Stimulated activated CD4-positive, alpha-beta T cell treated with anti-CD3 and anti-CD28 coated beads, TNF-alpha, amount 100 ng/mL, for 24 hours (primary cell): ENCODE data around the gene ARFRP1.

ENCODE experiments used
- DNase-seq, 3 experiments: peaks; one replicate each; pipeline ENCODE4 v3.0.0-alpha.2; 2020; ENCODE audit warnings: low read depth in 3 of 3

Gene ARFRP1

GRCh38 chr20:63707558-63708300, at the start of gene ARFRP1, which contains the start of gene ZGPAT:
TSS of gene ARFRP1 (minus strand) at chr20:63707976. CDS start at chr20:63707091, 885 bp downstream.
TSS of gene ZGPAT (plus strand) at chr20:63708039. CDS start at chr20:63708581, 542 bp downstream.
- peak; percentile 72 to 86 (median 81) for DNase-seq

GRCh38 chr20:63756648-63756991, 48.8 kb upstream of the ARFRP1 start:
- DNase-seq: no peak

GRCh38 chr20:63755933-63756647, 48.3 kb upstream of the ARFRP1 start:
- DNase-seq: no peak

GRCh38 chr20:63754008-63754407, 46.2 kb upstream of the ARFRP1 start:
- DNase-seq: no peak

GRCh38 chr20:63753381-63753780, 45.6 kb upstream of the ARFRP1 start:
- no peak for DNase-seq

- no peak for DNase-seq
These were observed 44.8 kb upstream of the ARFRP1 start for GRCh38 chr20:63752411-63753101.

GRCh38 chr20:63751471-63752271, 43.9 kb upstream of the ARFRP1 start:
- no peak for DNase-seq

- peak in 1 of 3 experiments; percentile 53 for DNase-seq
These were observed 43.2 kb upstream of the ARFRP1 start for GRCh38 chr20:63750807-63751470.

- DNase-seq: no peak
These were observed 42.1 kb upstream of the ARFRP1 start for GRCh38 chr20:63749597-63750508.

GRCh38 chr20:63748934-63749270, 41.1 kb upstream of the ARFRP1 start:
- no peak for DNase-seq

- DNase-seq: no peak
These were observed 40.5 kb upstream of the ARFRP1 start for GRCh38 chr20:63748070-63748933.

- no peak for DNase-seq
These were observed 39.9 kb upstream of the ARFRP1 start for GRCh38 chr20:63747622-63748069.

GRCh38 chr20:63746751-63747315, 39.1 kb upstream of the ARFRP1 start:
- no peak for DNase-seq

- no peak for DNase-seq
These were observed 38.4 kb upstream of the ARFRP1 start for GRCh38 chr20:63745961-63746731.

- no peak for DNase-seq
These were observed 37.6 kb upstream of the ARFRP1 start for GRCh38 chr20:63745424-63745805.

GRCh38 chr20:63744574-63745423, 37.0 kb upstream of the ARFRP1 start:
- no peak for DNase-seq

- no peak for DNase-seq
These were observed 36.4 kb upstream of the ARFRP1 start for GRCh38 chr20:63744158-63744557.
